Psoas muscle (tissue), 8 donors: ENCODE results near the gene TANC2. TPM values are rescaled to one million over a fixed set of nuclear protein-coding genes. Genes with fewer than 3 reads are reported as not detected.

Source experiments
- ATAC-seq, 4 donors: fragments of 200-7000 bp; cut with Tn5 transposase; one replicate each; pipeline ENCODE4 v1.9.1; 2020; ENCODE audit warnings: moderate library complexity in 3 of 4, mild to moderate bottlenecking in 2 of 4
- DNase-seq, 2 donors: peaks; one replicate each; pipeline ENCODE4 v3.0.0-alpha.2; 2020
- H3K27ac ChIP-seq: fragments of 200-600 bp; one replicate; pipeline ENCODE4 v1.8.0; 2022
- H3K27me3 ChIP-seq, 3 donors: fragments of 200-600 bp in 1 of 3; one replicate each; pipeline versions ENCODE4 v1.6.1 to v1.8.0; 2013 to 2022; ENCODE audit warnings: low read length in 2 of 3, mild to moderate bottlenecking in 2 of 3, moderate library complexity in 1 of 3; ENCODE audit not compliant: insufficient read depth in 3 of 3
- H3K36me3 ChIP-seq, 2 donors: fragments of 200-600 bp in 1 of 2; one replicate each; pipeline versions ENCODE4 v1.6.1 to v1.8.0; 2013 to 2022; ENCODE audit warnings: low read depth in 1 of 2, mild to moderate bottlenecking in 1 of 2, moderate library complexity in 1 of 2; ENCODE audit not compliant: insufficient read depth in 1 of 2
- H3K4me1 ChIP-seq: fragments of 200-600 bp; one replicate; pipeline ENCODE4 v1.8.0; 2022
- H3K4me3 ChIP-seq: fragments of 200-600 bp; one replicate; pipeline ENCODE4 v1.8.0; 2022; ENCODE audit warnings: mild to moderate bottlenecking
- H3K9me3 ChIP-seq: fragments of 200-600 bp; one replicate; pipeline ENCODE4 v1.8.0; 2022
- CTCF ChIP-seq: fragments of 200-600 bp; IDR thresholded peaks from one replicate; pipeline ENCODE4 v1.8.0; 2022; ENCODE audit warnings: antibody characterized with exemption
- WGBS, 3 donors: extraction: QIAGEN DNeasy Blood & Tissue Kit; methylation state at CpG; one replicate each; pipeline versions ENCODE4 v1.1.6 to v1.1.7; 2013; 5-methylcytosine and 5-hydroxymethylcytosine counted together
- intact Hi-C, 2 donors: fragments of 100-400 bp; cut with DNase I; formaldehyde crosslinking; loops; one replicate each; pipeline versions ENCODE4 v1.11.0 to v1.14.2; 2022
- polyA plus RNA-seq, 3 donors: library from polyadenylated mRNA; stranded (reverse); fragments of 200-250 nt; gene quantifications; one replicate each; pipeline ENCODE4 v1.2.3, GENCODE V29; 2013
- total RNA-seq, 4 donors: library from RNA; stranded (reverse); fragmentation: NEBNext Ultra II Directional in 2 of 4; extraction: Animal tissue kit (Norgen Biotek cat#: 25700) in 2 of 4; gene quantifications; one replicate each; pipeline versions ENCODE4 v1.2.1 to v1.2.4, GENCODE V29; 2021 to 2023
- donor health status: healthy with polysubstance abuse.
- donor health status: DM: no; HTN: no; CAD: no; lungs with moderate emphysema.
- donor health status: Bipolar disorder and iron deficiency.
- donor health status: healthy.
- donor health status: DM: yes; HTN: yes; CAD: no.
- donor health status: DM: no; HTN: no; CAD: no.
- donor health status: DM: no; HTN: no; CAD: no.
- donor health status: DM: yes; HTN: yes; CAD: no.

Gene TANC2
- total and polyA plus RNA-seq, 7 donors = 1.2 to 12.4 (median 6.1) TPM

- ATAC-seq = peak in 3 of 4 donors; percentile 28 to 45 (median 32)
- Histone ChIP-seq H3K4me1 (no peaks in the 10 kb centered on the region), H3K27me3 (no peaks in the 10 kb centered on the region), H3K9me3 (no peaks in the 10 kb centered on the region), H3K27ac (no peak overlapping the region), H3K4me3 (no peak overlapping the region), H3K36me3 (no peaks in the 10 kb centered on the region)
- DNase-seq = no peak
- no peak for TF ChIP-seq CTCF
- intact Hi-C loops = no loop called here
- WGBS, 3 donors = 0 to 5% (median 0%) methylated on average over 1 of the region's 1 CpG
These were observed 16.0 kb upstream of the TANC2 start for GRCh38 chr17:62950067-62950466.

GRCh38 chr17:62955841-62956352, 10.1 kb upstream of the TANC2 start:
- Histone ChIP-seq H3K9me3 (no peaks in the 10 kb centered on the region), H3K27me3 (no peaks in the 10 kb centered on the region), H3K27ac (no peak overlapping the region), H3K36me3 (no peaks in the 10 kb centered on the region), H3K4me1 (no peaks in the 10 kb centered on the region), H3K4me3 (no peak overlapping the region)
- DNase-seq = no peak
- WGBS, 3 donors = 92 to 94% (median 92%) methylated on average over 4 of the region's 4 CpGs
- no peak for ATAC-seq
- intact Hi-C loops = no loop called here
- no peak for TF ChIP-seq CTCF

GRCh38 chr17:62963296-62963695, 2.7 kb upstream of the TANC2 start:
- no peak overlapping the region for H3K27ac ChIP-seq
- no peak for TF ChIP-seq CTCF
- H3K9me3 ChIP-seq = no peaks in the 10 kb centered on the region
- no peak overlapping the region for H3K4me3 ChIP-seq
- intact Hi-C loops = no loop called here
- peaks cover 11% of the 10 kb centered on the region for H3K4me1 ChIP-seq
- 36 to 54% (median 39%) methylated on average over 3 of the region's 3 CpGs for WGBS, 3 donors
- no peaks in the 10 kb centered on the region for H3K27me3 ChIP-seq
- DNase-seq (no peak), ATAC-seq (no peak)
- H3K36me3 ChIP-seq = no peaks in the 10 kb centered on the region

- Histone ChIP-seq H3K4me3 (no peak overlapping the region), H3K9me3 (no peaks in the 10 kb centered on the region), H3K36me3 (no peaks in the 10 kb centered on the region), H3K27me3 (no peaks in the 10 kb centered on the region), H3K4me1 (peaks cover 11% of the 10 kb centered on the region), H3K27ac (no peak overlapping the region)
- 78 to 90% (median 78%) methylated on average over 4 of the region's 4 CpGs for WGBS, 3 donors
- no peak for ATAC-seq
- TF ChIP-seq CTCF = no peak
- intact Hi-C loops = no loop called here
- DNase-seq = no peak
These were observed 1.5 kb upstream of the TANC2 start for GRCh38 chr17:62964506-62964905.

- peak in 1 of 4 donors; percentile 18 for ATAC-seq
- H3K9me3 ChIP-seq = no peaks in the 10 kb centered on the region
- H3K27ac ChIP-seq = peak overlapping the region; percentile 71
- H3K4me3 ChIP-seq = peak overlapping the region; percentile 85
- intact Hi-C loops = loop anchor here (5.0 kb wide), 2 partner anchors 148 to 258 kb away; no protein-coding TSS in a partner anchor
- 56 to 65% (median 56%) methylated on average over 19 of the region's 19 CpGs for WGBS, 3 donors
- no peak for DNase-seq
- H3K36me3 ChIP-seq = no peaks in the 10 kb centered on the region
- TF ChIP-seq CTCF = no peak
- H3K4me1 ChIP-seq = peaks cover 11% of the 10 kb centered on the region
- no peaks in the 10 kb centered on the region for H3K27me3 ChIP-seq
These were observed 805 bp upstream of the TANC2 start for GRCh38 chr17:62965174-62965685.
